ENCODE results near the gene DMD.
"Not testable (repeated sequence)": the region's sequence is repeated elsewhere in the genome, so short reads cannot be mapped to it uniquely, and the experiment has no call there.

The DMD gene

DNA sequence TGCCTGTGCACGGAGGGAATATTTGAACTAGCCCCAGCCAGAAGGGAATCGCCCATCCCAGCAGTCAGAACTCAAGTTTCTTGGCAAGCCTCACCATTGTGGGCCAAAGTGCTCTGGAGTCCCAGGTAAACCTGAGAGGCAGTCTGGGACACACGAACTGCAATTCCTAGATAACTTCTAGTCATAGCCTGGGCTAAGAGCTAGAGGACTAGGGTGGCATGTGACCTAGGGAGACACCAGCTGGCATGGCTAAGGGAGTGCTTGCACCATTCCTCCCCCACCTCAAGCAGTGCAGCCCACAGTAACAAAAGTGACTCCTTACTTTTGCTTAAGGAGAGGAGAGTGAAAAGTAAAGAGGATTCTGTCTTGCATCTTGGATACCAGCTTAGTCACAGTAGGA is 935.2 kb downstream of the DMD start:
- no peak for TF ChIP-seq ZFX (IDR thresholded peaks at IDR 0.05)
- TF ChIP-seq, protein P1, sequence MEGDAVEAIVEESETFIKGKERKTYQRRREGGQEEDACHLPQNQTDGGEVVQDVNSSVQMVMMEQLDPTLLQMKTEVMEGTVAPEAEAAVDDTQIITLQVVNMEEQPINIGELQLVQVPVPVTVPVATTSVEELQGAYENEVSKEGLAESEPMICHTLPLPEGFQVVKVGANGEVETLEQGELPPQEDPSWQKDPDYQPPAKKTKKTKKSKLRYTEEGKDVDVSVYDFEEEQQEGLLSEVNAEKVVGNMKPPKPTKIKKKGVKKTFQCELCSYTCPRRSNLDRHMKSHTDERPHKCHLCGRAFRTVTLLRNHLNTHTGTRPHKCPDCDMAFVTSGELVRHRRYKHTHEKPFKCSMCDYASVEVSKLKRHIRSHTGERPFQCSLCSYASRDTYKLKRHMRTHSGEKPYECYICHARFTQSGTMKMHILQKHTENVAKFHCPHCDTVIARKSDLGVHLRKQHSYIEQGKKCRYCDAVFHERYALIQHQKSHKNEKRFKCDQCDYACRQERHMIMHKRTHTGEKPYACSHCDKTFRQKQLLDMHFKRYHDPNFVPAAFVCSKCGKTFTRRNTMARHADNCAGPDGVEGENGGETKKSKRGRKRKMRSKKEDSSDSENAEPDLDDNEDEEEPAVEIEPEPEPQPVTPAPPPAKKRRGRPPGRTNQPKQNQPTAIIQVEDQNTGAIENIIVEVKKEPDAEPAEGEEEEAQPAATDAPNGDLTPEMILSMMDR (conservative IDR thresholded peaks at IDR 0.05) = no peak
- H3K27ac ChIP-seq = no peak overlapping the region

DNA sequence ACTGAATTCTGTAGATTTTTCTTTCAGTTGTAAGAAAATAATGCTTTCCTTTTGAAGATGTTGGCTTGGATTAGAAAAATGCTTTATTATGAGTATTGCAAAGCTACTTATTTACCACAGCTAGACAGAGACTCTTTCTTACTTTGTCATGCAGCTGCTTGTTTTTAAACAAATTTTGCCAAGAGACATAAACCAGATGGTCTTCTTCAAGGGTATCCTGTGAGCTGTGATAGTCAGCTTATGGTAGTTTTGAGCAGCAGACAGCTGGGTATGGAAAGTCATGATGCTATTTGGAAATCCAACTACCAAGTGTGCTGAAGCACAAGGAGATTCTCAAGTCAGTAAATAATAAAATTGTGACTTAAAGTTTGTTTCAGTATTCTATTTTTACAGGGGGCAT is 941.5 kb downstream of the DMD start:
- H3K27ac ChIP-seq = no peak overlapping the region
- TF ChIP-seq, protein P1 (conservative IDR thresholded peaks at IDR 0.05) = no peak
- TF ChIP-seq ZFX (IDR thresholded peaks at IDR 0.05) = no peak

DNA sequence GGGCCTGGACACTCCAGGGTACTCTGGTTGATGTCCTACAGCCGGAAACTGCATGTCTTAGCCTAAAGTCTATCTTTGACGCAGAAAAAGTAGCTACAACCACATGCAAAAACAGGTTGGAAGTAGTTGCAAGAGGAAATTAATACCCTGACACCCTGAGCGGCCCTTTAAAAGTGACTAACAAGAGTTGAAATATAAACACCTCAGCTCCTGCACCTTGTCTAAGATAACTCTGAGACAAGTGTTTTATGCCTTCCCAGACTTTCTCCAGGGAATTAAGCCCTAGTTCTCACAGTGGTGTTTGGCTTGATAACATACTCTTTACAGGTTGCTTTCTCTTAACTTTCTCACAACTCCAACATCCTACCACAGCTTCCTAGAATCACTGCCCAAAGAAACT is 943.1 kb downstream of the DMD start:
- TF ChIP-seq ZFX (IDR thresholded peaks at IDR 0.05) = no peak
- TF ChIP-seq, protein P1 (conservative IDR thresholded peaks at IDR 0.05) = no peak

DNA sequence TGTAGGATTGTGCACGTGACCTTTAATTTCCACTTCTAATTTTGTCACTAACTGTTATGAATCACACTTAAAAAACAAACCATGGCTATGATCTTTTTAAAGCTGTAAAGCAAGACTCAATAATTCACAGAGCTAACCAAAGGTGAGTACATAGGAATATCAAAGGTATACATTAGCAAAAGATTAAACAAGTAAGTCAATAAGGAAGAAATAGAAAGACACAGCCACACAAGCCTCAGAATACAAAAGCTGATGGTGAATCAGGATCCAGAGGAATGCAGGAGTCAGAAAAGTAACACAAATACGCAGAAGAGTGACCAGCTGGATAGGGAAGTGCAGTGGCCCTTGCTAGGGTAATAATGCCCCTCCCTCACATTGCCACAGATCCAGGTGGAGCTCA is 943.6 kb downstream of the DMD start:
- TF ChIP-seq ZFX (IDR thresholded peaks at IDR 0.05) = no peak
- TF ChIP-seq, protein P1 (conservative IDR thresholded peaks at IDR 0.05) = no peak
- H3K27ac ChIP-seq = no peak overlapping the region

More for the DNA sequence above, 943.1 kb downstream of the DMD start:
- H3K27ac ChIP-seq = no peak overlapping the region

DNA sequence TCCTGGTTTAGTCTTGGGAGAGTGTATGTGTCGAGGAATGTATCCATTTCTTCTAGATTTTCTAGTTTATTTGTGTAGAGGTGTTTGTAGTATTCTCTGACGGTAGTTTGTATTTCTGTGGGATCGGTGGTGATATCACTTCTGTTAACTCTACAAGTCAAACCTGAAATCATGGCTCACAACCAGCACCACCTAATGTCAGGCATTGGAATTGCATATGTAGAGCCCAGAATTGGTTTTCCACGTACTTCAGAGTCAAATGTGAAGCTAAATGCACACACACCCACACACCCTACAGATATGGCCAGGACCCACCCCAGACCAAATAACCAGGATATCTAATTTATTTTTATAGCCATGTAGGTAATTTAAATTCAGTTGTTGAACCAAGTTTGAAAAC is 964.7 kb downstream of the DMD start:
- H3K27ac ChIP-seq = not testable (repeated sequence)
- TF ChIP-seq, protein P1 (conservative IDR thresholded peaks at IDR 0.05) = peak; percentile 54

DNA sequence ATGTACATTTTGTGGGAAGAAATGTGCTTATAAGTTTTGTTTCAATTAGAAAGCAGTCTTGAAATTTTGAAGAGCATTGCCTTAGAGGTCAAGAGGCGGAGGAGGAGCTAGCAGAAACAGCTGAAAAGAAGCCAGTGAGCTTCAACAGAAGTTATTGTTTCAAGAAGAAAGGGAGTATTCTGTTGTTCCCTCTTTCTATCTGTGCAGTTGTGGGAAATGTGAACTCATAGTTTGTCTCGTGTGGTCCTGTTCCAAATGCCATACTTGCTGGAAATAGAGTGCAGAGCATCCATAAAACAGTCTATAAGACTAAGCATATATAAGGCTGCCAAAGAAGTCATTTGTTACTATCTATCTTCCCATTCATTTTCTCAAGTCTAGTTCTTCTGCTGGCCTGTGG is 1015.7 kb downstream of the DMD start:
- TF ChIP-seq, protein P1 (conservative IDR thresholded peaks at IDR 0.05) = no peak
- TF ChIP-seq ZFX (IDR thresholded peaks at IDR 0.05) = no peak
- no peak overlapping the region for H3K27ac ChIP-seq

DNA sequence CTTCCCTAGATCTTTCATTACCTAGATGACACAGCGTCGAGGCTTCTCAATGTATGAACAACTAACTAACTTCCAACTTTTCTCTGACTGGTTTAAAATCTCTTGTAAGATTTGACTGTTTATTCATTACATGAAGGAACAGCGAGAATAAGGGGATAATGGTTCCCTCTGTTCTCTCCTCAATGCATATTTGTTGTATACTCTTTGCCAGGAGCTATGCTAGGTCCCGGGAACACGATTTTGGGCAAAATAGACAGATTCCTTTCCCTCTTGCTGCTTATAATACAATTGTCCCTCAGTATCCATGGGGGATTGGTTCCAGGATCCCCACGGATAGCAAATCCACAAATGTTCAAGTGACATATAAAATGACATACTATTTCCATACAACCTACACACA is 1020.0 kb downstream of the DMD start:
- no peak overlapping the region for H3K27ac ChIP-seq
- no peak for TF ChIP-seq ZFX (IDR thresholded peaks at IDR 0.05)
- TF ChIP-seq, protein P1 (conservative IDR thresholded peaks at IDR 0.05) = no peak

Data from C4-2B (cell line).